AG04450 (cell line): ENCODE results near the gene CLEC4D. TPM values are rescaled to one million over a fixed set of nuclear protein-coding genes. Genes with fewer than 3 reads are reported as not detected.

Source experiments
- CTCF ChIA-PET: fragments of 300-600, 350-600 bp; formaldehyde crosslinking; extraction: SDS; loops from one replicate; lab custom pipeline; 2022; ENCODE audit warnings: antibody characterized with exemption, inconsistent platforms; lab: Charles Lee
- POLR2A ChIA-PET: fragments of 350-600 bp; formaldehyde crosslinking; extraction: SDS; loops from one replicate; lab custom pipeline; 2021; ENCODE audit warnings: antibody characterized with exemption, inconsistent platforms; lab: Yijun Ruan, JAX
- DNase-seq: peaks from one replicate; pipeline ENCODE4 v3.0.0-alpha.2; 2011; ENCODE audit warnings: low read depth, low spot score
- H3K27ac ChIP-seq: one replicate; pipeline ENCODE4 v1.5.1; 2012; ENCODE audit warnings: low read depth, low read length, control low read depth
- H3K27me3 ChIP-seq: one replicate; pipeline ENCODE4 v1.6.0; 2012; ENCODE audit warnings: low read length; ENCODE audit not compliant: control insufficient read depth, insufficient read depth
- H3K4me3 ChIP-seq: 2 replicates; pipeline ENCODE4 v1.5.1; 2011; ENCODE audit warnings: mild to moderate bottlenecking, low read depth, low read length, control low read depth
- H3K9me3 ChIP-seq: 2 replicates; pipeline ENCODE4 v1.5.1; 2012; ENCODE audit warnings: low read length; ENCODE audit not compliant: control insufficient read depth, insufficient read depth
- polyA plus RNA-seq: library from polyadenylated mRNA; depleted of rRNA; stranded (reverse); fragments of >200 nt; gene quantifications from 2 replicates; pipeline ENCODE4 v1.2.3, GENCODE V29; 2011
- TF ChIP-seq, protein P1 (sequence below): IDR thresholded peaks from 2 replicates; pipeline ENCODE4 v1.5.1; 2011; ENCODE audit warnings: low read depth, low read length, control low read depth, inconsistent platforms

The CLEC4D gene
- polyA plus RNA-seq, 1 experiment: not detected

DNA sequence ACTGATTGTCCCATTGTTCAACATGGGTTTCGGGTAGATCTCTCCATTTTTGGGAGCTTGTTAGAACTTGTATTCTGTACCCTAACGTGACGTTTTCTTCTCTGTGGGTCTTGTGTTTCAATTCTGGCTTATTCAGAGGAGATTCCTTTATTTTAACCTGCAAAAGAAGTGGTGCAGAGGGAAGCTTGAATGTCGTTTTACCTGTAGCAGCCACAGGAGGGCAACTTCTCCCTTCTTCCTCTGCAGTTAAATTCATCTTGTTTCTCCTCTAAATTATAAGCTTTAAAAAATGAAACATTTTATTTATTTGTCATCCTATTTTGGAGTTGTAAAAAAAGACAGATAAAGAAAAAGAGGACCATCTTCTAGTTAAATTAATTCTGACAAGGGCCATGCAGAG is 13.7 kb upstream of the CLEC4D start:
- no peak for DNase-seq
- Histone ChIP-seq H3K27ac (no peak overlapping the region), H3K27me3 (no peaks in the 10 kb centered on the region), H3K4me3 (no peak overlapping the region), H3K9me3 (no peaks in the 10 kb centered on the region; the same call in 1 of the 2 replicates)
- CTCF ChIA-PET: no interaction called here
- POLR2A ChIA-PET: no interaction called here
- TF ChIP-seq, protein P1, sequence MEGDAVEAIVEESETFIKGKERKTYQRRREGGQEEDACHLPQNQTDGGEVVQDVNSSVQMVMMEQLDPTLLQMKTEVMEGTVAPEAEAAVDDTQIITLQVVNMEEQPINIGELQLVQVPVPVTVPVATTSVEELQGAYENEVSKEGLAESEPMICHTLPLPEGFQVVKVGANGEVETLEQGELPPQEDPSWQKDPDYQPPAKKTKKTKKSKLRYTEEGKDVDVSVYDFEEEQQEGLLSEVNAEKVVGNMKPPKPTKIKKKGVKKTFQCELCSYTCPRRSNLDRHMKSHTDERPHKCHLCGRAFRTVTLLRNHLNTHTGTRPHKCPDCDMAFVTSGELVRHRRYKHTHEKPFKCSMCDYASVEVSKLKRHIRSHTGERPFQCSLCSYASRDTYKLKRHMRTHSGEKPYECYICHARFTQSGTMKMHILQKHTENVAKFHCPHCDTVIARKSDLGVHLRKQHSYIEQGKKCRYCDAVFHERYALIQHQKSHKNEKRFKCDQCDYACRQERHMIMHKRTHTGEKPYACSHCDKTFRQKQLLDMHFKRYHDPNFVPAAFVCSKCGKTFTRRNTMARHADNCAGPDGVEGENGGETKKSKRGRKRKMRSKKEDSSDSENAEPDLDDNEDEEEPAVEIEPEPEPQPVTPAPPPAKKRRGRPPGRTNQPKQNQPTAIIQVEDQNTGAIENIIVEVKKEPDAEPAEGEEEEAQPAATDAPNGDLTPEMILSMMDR: no peak

DNA sequence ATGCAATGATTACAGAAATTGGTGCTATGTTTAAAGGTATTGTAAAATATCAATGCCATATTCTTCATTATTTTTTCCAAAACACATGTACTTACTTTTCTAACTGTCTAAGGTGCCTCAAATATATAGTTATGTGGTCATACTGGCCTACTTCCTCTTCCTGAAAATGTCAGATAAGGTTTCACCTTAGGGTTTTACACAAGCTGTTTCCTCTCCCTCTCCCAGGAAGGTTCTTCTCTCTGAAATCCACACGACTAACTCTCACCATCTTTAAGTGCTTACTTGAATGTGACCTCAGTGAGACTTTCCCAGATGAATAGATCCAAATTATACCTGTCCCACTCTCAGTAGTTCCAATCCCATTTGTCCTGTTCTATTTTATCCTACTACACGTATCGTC is 11.6 kb upstream of the CLEC4D start:
- Histone ChIP-seq H3K4me3 (no peak overlapping the region), H3K27ac (no peak overlapping the region), H3K9me3 (no peaks in the 10 kb centered on the region), H3K27me3 (no peaks in the 10 kb centered on the region)
- CTCF ChIA-PET: no interaction called here
- DNase-seq: no peak
- POLR2A ChIA-PET: no interaction called here
- TF ChIP-seq, protein P1: no peak

DNA sequence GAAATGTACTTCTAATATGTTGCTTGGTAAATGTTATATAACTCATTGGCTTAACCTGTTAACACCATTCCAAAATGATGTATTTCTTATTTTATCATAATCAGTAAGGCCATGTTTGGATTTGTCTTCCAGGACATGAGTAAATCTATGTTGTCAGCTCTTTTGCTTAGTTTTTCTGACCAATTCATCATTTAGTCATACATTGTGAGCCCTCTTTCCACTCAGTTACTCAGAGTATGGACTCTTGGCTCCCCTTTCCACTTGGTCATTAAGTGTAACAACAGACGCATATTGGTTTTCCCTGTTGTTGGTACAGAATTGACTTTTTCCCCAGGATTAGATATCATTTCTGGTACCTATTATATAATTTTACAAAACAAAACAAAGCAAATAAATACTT is 9.0 kb upstream of the CLEC4D start:
- Histone ChIP-seq H3K27me3 (no peaks in the 10 kb centered on the region), H3K4me3 (no peak overlapping the region), H3K9me3 (no peaks in the 10 kb centered on the region; the same call in 1 of the 2 replicates), H3K27ac (no peak overlapping the region)
- TF ChIP-seq, protein P1: no peak
- CTCF ChIA-PET: no interaction called here
- POLR2A ChIA-PET: no interaction called here
- DNase-seq: no peak

- Histone ChIP-seq H3K4me3 (no peak overlapping the region), H3K27ac (no peak overlapping the region), H3K9me3 (no peaks in the 10 kb centered on the region; the same call in 1 of the 2 replicates), H3K27me3 (no peaks in the 10 kb centered on the region)
- no peak for DNase-seq
- POLR2A ChIA-PET: no interaction called here
- TF ChIP-seq, protein P1: no peak
- CTCF ChIA-PET: no interaction called here
Measured at GRCh38 chr12:8507596-8507995, 5.7 kb upstream of the CLEC4D start.

- CTCF ChIA-PET: no interaction called here
Measured at GRCh38 chr12:8508223-8508622, 5.1 kb upstream of the CLEC4D start.

More at GRCh38 chr12:8508223-8508622, 5.1 kb upstream of the CLEC4D start:
- POLR2A ChIA-PET: no interaction called here
- no peak for DNase-seq
- no peak overlapping the region for H3K4me3 ChIP-seq
- no peaks in the 10 kb centered on the region for H3K27me3 ChIP-seq
- TF ChIP-seq, protein P1: no peak
- H3K9me3 ChIP-seq: no peaks in the 10 kb centered on the region; the same call in 1 of the 2 replicates
- no peak overlapping the region for H3K27ac ChIP-seq
